Smooth muscle cell (in vitro differentiated cells): ENCODE measurements around the gene C2CD4C. TPM values are rescaled to one million over a fixed set of nuclear protein-coding genes. Genes with fewer than 3 reads are reported as not detected.

ENCODE experiments used
- DNase-seq: peaks from one replicate; lab custom pipeline; 2025; ENCODE audit not compliant: unreplicated experiment; lab: John Stamatoyannopoulos, UW
- H2AFZ ChIP-seq: fragments of 200-600 bp; sonication (generic); 2 replicates; pipeline ENCODE4 v1.6.0; 2016; ENCODE audit warnings: antibody characterized with exemption, low read depth, mild to moderate bottlenecking
- H3F3A ChIP-seq: fragments of 200-600 bp; sonication (generic); 2 replicates; pipeline ENCODE4 v1.6.0; 2017; ENCODE audit warnings: antibody characterized with exemption, low read depth
- H3K27ac ChIP-seq: fragments of 200-600 bp; sonication (generic); 2 replicates; pipeline ENCODE4 v1.5.1; 2016; ENCODE audit warnings: low read depth, mild to moderate bottlenecking
- H3K27me3 ChIP-seq: fragments of 200-600 bp; sonication (generic); 2 replicates; pipeline ENCODE4 v1.6.1; 2016; ENCODE audit warnings: low read depth, mild to moderate bottlenecking
- H3K36me3 ChIP-seq: fragments of 200-600 bp; sonication (generic); 2 replicates; pipeline ENCODE4 v1.5.1; 2016; ENCODE audit warnings: low read depth
- H3K4me1 ChIP-seq: fragments of 200-600 bp; sonication (generic); 2 replicates; pipeline ENCODE4 v1.5.1; 2016; ENCODE audit warnings: low read depth
- H3K4me2 ChIP-seq: fragments of 200-600 bp; sonication (generic); 2 replicates; pipeline ENCODE4 v1.6.0; 2016; ENCODE audit warnings: mild to moderate bottlenecking
- H3K4me3 ChIP-seq: fragments of 200-600 bp; sonication (generic); 2 replicates; pipeline ENCODE4 v1.5.1; 2016; ENCODE audit warnings: mild to moderate bottlenecking
- H3K79me2 ChIP-seq: fragments of 200-600 bp; sonication (generic); 2 replicates; pipeline ENCODE4 v1.6.0; 2016; ENCODE audit warnings: low read depth, mild to moderate bottlenecking
- H3K9ac ChIP-seq: fragments of 200-600 bp; sonication (generic); 2 replicates; pipeline ENCODE4 v1.6.0; 2016; ENCODE audit warnings: low read depth
- H3K9me3 ChIP-seq: fragments of 200-600 bp; sonication (generic); replicated peaks from 2 replicates; pipeline ENCODE4 v1.5.1; 2016; ENCODE audit warnings: low read depth
- H4K20me1 ChIP-seq: fragments of 200-600 bp; sonication (generic); 2 replicates; pipeline ENCODE4 v1.6.0; 2016; ENCODE audit warnings: low read depth
- WGBS: methylation state at CpG from one replicate; pipeline ENCODE4 v1.1.7; 2016; ENCODE audit warnings: low lambda C conversion rate; 5-methylcytosine and 5-hydroxymethylcytosine counted together
- polyA plus RNA-seq: library from polyadenylated mRNA; unstranded; fragments of >200 nt; fragmentation: Nextera tagmentation; extraction: Ambion mirVana; gene quantifications from 2 replicates; pipeline ENCODE4 v1.2.1, GENCODE V29; 2016
- total RNA-seq: library from RNA; depleted of rRNA; stranded (reverse); fragments of >200 nt; gene quantifications from 2 replicates; pipeline ENCODE4 v1.2.3, GENCODE V29; 2014
- TF ChIP-seq, protein P1 (sequence below): fragments of 200-600 bp; sonication (generic); IDR thresholded peaks from 2 replicates; pipeline ENCODE4 v1.5.1; 2017; ENCODE audit warnings: borderline replicate concordance, mild to moderate bottlenecking, antibody characterized with exemption; ENCODE audit not compliant: insufficient read depth, poor library complexity, severe bottlenecking

Gene C2CD4C
- total and polyA plus RNA-seq, 2 experiments from 2014 or later, result 0.63 to 3.7 TPM

DNA sequence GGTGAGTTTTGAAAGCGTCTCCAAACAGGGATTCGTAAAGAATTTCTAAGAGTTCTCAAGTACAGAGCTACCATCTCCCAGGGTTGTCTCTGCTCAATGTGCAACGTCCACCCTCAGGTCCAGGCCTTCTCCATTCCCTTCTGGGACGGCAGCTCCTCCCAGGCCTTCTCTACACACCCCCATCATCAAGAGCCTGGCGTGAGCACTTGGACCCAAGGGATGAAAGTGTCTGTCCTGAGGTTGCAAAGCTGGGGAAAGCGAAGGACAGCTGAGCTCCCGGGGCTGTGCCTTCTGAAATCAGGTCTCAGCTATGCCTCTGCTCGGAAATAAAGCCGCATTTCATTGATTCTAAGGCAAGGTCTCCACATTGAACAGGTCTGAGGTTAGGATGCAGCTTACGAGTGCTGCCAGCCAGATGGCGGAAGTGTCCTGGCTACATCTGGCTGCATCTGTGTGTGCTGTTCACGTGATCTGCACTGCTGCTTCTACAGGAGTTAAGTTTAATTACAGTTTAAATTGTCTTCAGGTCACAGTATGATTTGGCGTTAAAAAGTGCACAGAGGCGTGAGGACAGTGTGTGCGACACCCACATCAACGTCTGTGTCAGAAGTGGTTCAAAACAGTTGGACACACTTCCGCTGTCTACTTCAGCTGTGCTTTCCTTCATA, 37.3 kb downstream of the C2CD4C start:
- Histone ChIP-seq H3K4me1 (no peaks in the 10 kb centered on the region), H3K27ac (no peak overlapping the region), H3K4me2 (no peak overlapping the region), H4K20me1 (no peaks in the 10 kb centered on the region), H3K79me2 (no peaks in the 10 kb centered on the region), H3F3A (no peaks in the 10 kb centered on the region), H3K4me3 (no peak overlapping the region), H3K9me3 (no peaks in the 10 kb centered on the region), H2AFZ (no peak overlapping the region), H3K9ac (no peak overlapping the region), H3K27me3 (no peaks in the 10 kb centered on the region), H3K36me3 (no peaks in the 10 kb centered on the region)
- TF ChIP-seq, protein P1, sequence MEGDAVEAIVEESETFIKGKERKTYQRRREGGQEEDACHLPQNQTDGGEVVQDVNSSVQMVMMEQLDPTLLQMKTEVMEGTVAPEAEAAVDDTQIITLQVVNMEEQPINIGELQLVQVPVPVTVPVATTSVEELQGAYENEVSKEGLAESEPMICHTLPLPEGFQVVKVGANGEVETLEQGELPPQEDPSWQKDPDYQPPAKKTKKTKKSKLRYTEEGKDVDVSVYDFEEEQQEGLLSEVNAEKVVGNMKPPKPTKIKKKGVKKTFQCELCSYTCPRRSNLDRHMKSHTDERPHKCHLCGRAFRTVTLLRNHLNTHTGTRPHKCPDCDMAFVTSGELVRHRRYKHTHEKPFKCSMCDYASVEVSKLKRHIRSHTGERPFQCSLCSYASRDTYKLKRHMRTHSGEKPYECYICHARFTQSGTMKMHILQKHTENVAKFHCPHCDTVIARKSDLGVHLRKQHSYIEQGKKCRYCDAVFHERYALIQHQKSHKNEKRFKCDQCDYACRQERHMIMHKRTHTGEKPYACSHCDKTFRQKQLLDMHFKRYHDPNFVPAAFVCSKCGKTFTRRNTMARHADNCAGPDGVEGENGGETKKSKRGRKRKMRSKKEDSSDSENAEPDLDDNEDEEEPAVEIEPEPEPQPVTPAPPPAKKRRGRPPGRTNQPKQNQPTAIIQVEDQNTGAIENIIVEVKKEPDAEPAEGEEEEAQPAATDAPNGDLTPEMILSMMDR, result no peak
- WGBS, result 91% methylated on average over 17 of the region's 17 CpGs
- no peak for DNase-seq

DNA sequence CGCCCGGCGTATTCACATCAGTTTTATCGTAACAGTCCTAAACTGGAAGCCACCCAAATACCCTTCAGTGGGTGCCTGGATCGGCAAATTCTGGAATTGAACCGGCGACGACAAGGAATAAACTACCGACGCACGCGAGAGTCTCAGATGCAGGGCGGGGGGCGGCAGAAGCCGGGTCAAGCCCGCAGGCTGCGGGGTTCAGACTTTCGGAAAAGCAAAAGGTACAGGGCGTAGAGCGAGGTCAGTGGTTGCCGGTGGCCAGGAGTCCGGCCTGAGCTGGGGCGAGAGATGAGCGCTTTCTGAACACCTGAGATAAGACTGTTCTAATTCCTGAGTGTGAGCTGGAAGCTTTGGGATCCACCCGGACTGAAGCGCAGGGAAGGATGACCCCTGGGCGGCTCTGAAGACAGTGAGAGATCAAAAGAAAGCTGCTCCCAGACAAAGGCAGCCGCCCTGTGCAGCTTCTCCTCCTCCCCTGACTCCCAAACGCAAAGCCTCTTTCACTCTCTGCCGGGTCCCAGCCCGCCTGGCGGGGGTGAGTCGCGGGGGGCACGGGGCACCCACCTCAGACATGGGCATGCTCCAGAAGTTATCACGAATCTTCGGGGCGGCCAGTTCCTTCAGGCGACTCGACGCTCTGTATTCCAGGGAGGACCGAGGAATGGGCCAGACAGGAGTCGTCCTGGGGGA, 38.2 kb downstream of the C2CD4C start:
- H3K9me3 ChIP-seq, result no peaks in the 10 kb centered on the region
- no peaks in the 10 kb centered on the region for H3K36me3 ChIP-seq
- no peaks in the 10 kb centered on the region for H4K20me1 ChIP-seq
- WGBS, result 96% methylated on average over 43 of the region's 43 CpGs
- H3K79me2 ChIP-seq, result no peaks in the 10 kb centered on the region
- TF ChIP-seq, protein P1, result no peak
- no peak overlapping the region for H3K27ac ChIP-seq
- H2AFZ ChIP-seq, result no peak overlapping the region
- DNase-seq, result no peak
- H3K9ac ChIP-seq, result no peak overlapping the region
- H3K27me3 ChIP-seq, result no peaks in the 10 kb centered on the region
- H3K4me2 ChIP-seq, result no peak overlapping the region
- H3K4me3 ChIP-seq, result no peak overlapping the region
- H3K4me1 ChIP-seq, result no peaks in the 10 kb centered on the region
- H3F3A ChIP-seq, result no peaks in the 10 kb centered on the region

DNA sequence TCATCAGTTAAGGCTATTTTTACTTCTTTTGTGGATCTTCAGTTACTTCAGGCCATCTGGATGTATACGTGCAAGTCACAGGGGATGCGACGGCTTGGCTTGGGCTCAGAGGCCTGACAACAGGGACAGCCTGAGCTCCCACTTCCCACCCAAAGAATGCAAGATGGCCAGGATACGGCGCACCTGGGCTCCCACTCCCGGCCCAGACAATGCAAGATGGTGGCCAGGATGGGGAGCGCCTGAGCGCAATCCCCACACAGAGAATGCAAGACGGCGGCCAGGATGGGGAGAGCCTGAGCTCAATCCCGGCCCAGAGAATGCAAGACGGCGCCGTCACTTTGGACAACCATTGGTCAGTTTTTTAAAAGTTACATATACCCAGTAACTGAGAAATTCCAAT, 39.1 kb downstream of the C2CD4C start:
- TF ChIP-seq, protein P1, result no peak
- no peaks in the 10 kb centered on the region for H3K9me3 ChIP-seq
- no peak for DNase-seq
- H4K20me1 ChIP-seq, result no peaks in the 10 kb centered on the region
- no peak overlapping the region for H3K27ac ChIP-seq
- WGBS, result 98% methylated on average over 14 of the region's 14 CpGs
- H3K27me3 ChIP-seq, result no peaks in the 10 kb centered on the region
- H3K4me1 ChIP-seq, result no peaks in the 10 kb centered on the region
- no peak overlapping the region for H3K4me2 ChIP-seq
- H3K9ac ChIP-seq, result no peak overlapping the region
- no peaks in the 10 kb centered on the region for H3K36me3 ChIP-seq
- H2AFZ ChIP-seq, result no peak overlapping the region
- no peaks in the 10 kb centered on the region for H3F3A ChIP-seq
- no peaks in the 10 kb centered on the region for H3K79me2 ChIP-seq
- H3K4me3 ChIP-seq, result no peak overlapping the region
